Stimulated activated CD4-positive, alpha-beta T cell treated with anti-CD3 and anti-CD28 coated beads, Interleukin-4, amount 100 ng/mL, for 1 hour (primary cell): ENCODE measurements around the gene G3BP1.
"Not testable (repeated sequence)": the region's sequence is repeated elsewhere in the genome, so short reads cannot be mapped to it uniquely, and the experiment has no call there.

Experiments used
- DNase-seq: peaks from one replicate; pipeline ENCODE4 v3.0.0-alpha.2; 2020

The G3BP1 gene

DNA sequence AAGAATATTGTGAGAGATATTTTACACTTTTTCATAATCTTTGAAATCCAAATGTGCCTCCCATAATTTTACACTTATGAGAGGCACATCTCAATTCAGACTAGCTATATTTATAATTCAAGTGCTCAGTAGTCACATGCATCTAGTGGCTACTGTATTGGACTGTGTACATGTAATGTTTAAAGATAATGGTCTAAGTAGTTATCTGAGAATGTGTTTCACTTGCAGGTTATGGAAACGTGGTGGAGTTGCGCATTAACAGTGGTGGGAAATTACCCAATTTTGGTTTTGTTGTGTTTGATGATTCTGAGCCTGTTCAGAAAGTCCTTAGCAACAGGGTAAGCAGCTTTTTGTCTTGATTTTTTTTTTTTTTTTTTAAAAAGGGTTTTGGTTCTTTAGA, 28.8 kb downstream of the G3BP1 start:
- no peak for DNase-seq

DNA sequence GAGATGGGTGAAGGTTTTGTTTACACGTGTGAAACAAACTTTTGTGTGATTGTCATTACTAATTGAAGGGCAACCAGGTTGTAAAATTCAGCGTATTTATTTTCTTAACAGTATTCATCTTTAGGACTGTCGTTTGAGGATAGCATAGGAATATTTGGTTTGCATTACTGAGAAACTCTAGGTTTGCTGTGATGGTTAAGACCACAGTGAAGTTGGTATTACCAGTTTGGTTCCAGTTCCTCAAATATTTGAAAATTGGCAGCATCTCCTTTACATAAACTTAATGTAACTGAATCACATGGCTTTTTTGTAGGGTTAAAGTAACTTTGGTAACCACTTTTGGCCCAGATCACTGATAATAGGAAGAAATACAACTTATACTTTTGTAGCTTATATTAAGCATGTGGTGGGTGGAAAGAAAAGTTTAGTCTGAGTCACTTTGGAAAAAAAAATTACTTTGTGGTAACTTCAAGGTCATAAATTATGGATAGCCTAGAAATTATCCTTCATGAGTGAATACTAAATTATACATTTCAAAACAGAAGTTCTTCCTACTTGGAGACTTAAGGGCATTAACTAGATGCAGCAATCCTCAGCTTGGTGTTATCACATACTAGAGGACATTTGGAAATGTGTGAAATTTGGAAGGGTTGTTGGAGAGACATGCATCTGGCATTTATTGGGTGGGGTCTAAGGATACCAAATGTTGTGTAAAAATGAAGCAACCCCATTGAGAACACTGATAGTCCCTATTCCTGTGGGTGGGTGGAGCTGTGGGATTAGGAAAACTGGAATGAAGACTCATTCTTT, 33.9 kb downstream of the G3BP1 start:
- no peak for DNase-seq

DNA sequence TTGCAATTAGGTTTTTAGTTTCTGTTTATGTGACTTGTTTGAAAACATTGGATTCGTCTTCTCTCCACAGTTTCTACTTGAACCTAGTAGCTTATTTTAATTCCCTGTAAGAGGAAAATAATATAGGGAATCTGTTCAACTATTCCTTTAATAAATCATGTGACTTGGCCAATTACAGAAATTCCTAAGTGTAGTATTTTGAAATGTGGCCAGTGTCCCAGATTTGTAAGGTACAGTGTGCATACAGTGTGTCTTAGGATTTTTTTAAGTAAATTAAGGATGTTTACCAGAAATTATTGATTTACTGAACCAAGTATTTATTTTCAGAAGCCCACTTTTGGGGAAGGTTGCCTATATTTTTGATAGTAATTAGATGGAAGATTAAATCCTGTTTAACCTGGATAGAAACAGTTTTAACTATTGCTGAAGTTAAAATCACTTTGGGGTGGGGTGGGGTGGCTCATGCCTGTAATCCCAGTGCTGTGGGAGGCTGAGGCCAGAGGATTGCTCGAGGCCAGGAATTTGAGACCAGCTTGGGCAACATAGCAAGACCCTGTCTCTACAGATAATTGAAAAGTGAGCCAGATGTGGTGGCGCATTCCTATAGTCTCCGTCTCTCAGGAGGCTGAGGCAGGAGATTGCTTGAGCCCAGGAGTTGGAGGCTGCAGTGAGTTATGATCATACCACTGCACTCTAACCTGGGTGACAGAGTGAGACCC, 36.9 kb downstream of the G3BP1 start:
- DNase-seq: no peak

DNA sequence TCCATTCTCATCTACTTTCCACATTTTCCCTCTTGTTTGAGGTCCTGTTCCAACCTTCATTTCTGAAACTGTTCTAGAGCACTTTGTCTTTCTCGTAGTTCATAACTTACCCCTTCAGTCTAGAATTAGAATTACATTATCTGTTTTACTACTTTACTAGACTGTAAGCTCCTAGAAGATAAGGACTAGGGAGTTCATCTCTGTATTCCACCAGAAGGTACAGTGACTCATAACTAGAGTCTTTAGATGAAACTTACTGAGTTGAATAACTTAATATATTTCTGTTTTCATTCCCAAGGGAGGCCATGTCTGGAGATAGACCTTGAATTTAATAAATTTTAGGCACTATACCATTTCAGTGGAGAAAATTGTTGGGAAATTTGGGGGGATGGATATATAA, 38.7 kb downstream of the G3BP1 start:
- DNase-seq: no peak

DNA sequence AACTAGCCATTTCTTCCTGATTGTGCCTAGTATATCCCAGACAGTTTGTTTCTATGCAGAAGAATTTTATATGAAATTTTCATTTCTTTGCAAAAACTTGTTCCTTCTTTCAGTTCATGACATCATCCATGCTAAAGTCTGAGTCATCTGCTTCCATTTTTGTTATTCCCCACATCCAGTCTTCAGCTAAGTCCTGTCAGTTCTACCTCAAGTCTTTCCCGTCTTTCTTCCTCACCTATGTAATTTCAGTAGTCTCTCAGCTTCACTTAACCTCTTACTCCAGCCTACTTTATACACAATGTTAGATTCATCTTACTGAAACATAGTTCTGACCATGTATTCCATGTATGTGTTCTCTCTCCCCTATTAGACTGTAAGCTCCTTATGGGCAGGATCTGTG, 39.1 kb downstream of the G3BP1 start:
- DNase-seq: no peak

DNA sequence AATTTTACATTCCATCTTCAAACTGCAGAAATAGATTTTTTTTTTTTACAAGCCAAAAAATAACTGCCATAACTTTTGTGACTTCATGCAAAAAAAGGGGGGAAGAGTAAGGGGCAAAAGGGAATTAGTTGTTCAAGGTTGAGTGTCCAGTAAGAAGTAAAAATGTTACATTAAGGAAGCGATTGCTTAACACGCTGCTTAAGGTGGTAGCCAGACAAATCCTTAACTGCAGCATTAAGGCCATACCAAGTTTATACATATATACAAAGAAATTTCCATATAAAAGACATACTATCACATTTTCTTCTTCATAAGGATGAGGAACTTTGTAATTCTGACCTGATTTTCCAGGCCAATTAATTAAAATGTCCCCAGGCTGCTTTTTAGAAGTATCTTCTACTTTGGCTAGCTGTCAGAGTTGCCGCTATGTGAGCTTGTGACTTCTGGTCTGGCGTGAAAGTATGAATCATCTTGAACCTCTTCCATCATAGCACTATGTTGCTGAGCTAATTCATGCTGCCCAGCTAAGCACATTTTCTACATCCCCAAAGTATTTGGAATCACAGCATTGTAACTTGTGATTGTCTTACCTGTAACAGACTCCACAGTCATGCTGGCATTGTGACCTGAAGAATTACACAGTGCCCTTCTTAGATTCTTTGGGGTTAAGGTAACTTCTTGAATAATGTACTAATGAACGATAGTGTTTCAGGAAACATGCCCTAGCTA, 40.0 kb downstream of the G3BP1 start:
- DNase-seq: no peak

DNA sequence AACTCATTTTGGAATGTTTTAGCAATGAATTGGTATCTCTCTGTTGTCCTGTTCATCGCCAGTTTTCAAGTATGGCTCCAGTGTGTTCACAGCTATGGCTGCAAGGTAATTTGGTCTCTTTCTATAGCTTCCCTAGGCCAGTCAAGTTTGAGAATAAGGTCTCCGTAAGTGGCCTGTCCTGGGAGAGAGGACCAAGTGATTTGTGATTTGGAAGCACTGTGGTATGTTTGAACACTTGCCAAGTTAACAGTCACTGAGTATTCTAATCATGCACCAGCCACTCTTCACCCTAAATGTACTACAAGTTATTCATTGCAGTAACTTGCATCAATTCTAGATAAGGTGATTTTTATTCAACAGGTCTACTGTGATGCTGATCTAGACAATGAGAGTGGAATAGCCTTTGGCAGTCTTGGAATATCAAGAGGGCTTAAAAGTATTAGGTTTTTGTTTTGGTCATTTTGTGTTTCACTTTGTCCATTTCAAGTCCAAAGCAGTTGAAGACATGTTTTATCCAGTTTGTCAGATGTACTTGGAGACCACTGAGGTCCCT, 41.1 kb downstream of the G3BP1 start:
- no peak for DNase-seq

DNA sequence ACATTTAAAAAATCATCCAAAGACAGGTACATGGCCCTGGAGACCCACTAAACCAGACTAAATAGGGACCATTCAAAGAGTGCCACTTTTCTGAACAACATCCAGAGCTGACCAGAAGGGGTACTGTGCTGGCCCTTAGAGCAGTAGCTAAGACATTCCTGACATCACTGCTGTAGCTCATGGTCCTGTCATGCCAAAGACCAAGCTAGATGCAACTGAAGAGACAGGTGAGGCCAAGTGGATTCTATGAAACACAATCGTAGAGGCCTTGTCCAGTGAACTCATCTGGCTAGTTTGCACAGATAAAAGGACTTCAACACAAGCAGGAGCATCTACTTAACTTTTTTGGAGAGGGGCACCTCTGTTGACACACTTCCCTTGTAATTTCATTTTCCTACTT, 43.3 kb downstream of the G3BP1 start:
- DNase-seq: no peak

DNA sequence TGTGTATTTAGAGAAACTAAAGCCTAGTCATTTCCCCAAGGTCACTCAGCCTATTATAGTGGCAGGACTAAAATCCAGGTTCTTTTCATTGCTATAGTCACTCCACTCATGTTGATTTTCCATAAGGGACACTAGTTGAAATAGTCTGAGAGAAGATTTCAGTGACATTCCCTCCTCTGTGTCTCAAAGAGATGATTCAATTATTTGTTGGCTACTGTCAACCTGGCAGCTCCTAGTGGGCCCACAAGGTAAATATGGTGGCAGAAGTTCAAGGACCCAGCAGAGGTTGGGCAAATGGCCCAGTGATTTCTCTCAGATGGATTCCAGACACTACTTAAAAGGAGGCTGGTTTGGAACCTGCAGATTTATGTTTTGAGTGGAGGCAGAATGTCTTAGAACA, 48.1 kb downstream of the G3BP1 start:
- no peak for DNase-seq

DNA sequence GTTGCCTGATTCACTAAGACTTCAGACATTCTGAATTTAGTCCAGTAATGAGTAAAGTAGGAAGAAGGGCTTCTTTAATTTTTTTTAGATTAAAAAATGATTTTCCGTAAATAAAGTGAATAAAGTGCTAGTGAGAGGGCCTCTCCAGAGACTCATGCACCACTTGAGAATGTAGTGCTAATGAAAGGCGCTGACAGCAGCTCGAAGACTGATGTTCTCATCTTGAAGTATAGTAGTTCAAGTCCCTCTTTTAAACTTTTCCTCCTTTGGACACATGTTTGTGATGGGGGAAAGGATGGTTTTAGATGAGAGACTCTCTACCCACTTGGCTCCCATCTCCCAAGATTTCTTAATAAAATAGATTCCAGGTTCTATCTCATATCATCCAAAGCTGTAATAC, 48.5 kb downstream of the G3BP1 start:
- no peak for DNase-seq

DNA sequence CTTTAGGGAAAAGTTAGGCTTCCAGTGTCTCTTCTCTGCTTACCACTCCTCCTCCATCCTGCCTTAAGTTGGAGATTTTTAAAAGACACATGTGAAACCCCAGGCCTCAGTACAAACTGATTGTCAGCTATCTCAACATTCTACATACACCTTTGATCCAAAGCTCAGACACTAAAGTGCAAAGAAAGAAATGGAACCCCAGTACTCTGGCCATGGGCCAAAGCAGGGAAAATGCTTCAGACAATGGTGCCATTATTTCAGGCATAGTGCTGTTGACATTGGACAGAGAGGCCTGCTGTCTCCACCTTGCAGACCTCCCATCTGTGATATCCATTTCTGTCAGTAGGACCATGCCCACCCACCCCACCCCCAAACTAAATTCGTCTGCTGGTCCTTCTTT, 49.1 kb downstream of the G3BP1 start:
- DNase-seq: no peak

DNA sequence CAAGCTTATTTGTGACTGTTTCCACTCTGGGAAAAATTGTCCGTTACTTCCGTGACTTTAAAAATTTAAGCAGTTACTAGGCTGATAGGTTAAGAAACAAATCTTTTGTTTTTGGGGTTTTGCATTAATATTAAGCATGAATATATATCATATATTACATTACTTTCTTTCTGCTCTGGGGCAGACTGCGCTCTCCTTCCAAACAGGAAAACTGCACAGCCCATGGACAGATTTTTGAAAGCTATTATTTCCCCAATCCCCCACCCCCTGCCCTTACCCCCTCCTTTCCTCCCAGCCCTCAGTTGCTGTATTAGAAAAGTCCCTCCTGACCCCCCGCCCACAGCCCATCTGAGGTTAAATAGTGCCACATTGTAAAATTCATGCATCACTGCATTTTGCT, 50.4 kb downstream of the G3BP1 start:
- DNase-seq: no peak

DNA sequence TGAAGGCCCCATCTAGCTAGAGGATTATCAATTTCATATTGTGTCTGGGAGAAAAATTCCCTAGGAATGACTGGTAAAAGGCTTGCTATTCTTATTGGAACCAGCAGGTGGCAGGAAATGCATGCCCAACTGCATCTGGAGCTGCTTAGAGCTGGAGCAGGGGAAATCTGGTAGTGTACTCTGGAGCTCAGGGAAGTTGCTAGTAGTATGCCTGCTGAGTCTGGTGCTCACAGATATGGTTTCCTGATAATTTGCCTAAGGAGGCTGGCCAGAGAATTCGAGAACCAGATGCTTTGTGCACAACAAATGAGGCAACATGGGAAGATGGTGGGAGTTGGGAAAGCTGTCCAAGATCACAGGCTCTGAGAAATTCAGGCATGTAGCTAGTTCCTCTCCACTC, 53.7 kb downstream of the G3BP1 start:
- DNase-seq: no peak

DNA sequence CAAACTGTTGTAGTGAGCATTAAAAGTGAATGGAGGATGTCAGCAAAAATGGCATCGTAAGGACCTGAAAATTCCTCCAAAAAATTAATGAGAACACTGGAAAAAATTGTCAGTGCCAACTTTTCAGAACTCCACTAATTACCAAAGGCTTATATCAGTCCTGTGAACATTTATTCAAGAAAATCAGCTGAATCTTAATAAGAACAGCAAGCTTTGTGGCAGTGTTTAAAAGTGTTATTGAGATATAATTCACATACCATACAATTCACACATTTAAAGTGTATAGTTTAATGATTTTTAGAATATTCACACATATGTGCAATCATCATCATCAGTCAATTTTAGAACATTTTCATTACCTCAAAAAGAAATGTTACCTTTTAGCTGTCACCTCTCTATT, 57.6 kb downstream of the G3BP1 start:
- no peak for DNase-seq

DNA sequence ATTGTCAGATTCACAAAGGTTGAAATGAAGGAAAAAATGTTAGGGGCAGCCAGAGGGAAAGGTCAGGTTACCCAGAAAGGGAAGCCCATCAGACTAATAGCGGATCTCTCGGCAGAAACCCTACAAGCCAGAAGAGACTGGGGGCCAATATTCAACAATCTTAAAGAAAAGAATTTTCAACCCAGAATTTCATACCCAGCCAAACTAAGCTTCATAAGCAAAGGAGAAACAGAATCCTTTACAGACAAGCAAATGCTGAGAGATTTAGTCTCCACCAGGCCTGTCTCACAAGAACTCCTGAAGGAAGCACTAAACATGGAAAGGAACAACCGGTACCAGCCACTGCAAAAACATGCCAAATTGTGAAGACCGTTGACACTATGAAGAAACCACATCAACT, 61.1 kb downstream of the G3BP1 start:
- not testable (repeated sequence) for DNase-seq

DNA sequence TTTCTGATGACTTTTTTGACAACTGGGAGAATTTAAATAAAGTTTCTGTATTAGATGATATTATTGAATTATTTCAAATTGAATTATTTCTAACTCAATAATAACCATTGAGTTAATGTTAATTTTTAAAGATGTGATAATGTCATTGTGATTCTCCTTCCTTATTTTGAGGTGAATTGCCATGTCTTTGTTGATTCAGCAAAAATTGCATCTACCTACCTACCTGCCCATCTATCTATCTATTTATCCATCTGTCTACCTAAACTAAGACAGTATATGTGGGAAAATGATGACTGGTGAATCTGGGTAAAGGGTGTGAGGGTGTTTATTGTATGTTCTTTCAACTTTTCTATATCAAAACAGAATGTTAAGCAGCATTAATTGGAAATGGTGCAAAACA, 75.0 kb downstream of the G3BP1 start:
- no peak for DNase-seq

DNA sequence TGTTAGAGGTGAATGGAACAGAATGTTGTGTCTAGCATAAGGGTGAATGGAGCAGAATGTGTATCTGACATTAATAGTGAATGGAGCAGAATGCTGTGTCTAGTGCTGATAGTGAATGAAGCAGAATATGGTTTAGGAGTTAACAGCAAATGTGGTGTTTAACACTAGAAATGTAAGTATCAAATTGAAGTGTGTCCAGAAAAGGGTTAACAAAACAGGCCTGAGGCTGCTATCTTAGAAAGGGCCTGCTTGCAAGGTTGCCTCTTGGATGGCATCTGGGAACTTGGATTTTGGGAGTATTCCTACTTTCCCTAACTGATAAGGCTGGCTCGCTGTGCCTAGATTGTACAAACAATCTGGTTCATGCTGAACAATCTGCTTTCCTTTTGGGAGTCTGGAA, 76.1 kb downstream of the G3BP1 start:
- no peak for DNase-seq

DNA sequence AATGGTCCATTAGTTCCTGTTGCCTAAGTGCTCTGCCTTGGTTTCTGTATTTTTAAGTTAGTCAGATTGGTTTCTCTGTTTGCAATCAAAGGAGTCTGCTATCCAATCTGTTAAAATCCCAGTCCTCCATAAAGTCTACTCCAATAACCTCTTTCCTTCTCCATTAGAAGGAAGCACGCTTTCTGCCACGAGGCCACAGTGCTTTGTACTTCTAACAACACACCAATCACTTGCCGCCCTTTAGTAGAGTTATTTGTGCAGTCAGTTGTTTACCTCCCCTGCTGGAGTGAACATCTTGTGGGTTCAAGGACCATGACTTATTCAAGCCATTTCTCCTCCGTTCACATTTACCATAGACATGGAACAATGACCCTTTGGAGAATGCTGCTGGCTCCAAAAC, 83.9 kb downstream of the G3BP1 start:
- DNase-seq: no peak

DNA sequence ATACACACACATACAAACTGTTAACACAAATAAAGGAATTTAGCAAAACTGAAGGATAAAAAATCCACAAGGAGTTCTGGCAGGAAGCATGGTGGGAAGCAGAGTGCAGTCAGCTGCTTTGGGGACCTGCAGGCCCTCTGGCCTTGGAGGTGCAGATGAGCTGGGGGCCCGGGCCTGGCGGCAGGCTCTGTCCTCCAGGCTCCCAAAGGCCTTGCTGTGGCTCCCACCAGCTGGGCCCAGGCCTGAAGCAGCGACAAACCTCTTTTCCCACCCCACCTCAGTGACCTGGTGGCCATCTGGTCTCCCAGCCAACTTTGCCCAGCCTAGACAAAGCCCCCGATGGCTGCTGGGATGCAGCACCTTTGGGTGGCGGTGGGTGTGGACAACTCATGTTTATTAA, 85.1 kb downstream of the G3BP1 start:
- no peak for DNase-seq

DNA sequence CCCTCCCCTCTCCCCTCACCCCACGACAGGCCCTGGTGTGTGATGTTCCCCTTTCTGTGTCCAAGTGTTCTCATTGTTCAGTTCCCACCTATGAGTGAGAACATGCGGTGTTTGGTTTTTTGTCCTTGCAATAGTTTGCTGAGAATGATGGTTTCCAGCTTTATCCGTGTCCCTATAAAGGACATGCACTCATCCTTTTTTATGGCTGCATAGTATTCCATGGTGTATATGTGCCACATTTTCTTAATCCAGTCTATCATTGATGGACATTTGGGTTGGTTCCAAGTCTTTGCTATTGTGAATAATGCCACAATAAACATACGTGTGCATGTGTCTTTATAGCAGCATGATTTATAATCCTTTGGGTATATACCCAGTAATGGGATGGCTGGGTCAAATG, 89.1 kb downstream of the G3BP1 start:
- DNase-seq: not testable (repeated sequence)
